ENCODE measurements around the gene IL1RL2.

Gene IL1RL2

GRCh38 chr2:102193074-102193473, 6.3 kb downstream of the IL1RL2 start:
- DNase-seq (ENCODE audit: low read depth in 4 of 4, low spot score in 1 of 4) = no peak

DNA sequence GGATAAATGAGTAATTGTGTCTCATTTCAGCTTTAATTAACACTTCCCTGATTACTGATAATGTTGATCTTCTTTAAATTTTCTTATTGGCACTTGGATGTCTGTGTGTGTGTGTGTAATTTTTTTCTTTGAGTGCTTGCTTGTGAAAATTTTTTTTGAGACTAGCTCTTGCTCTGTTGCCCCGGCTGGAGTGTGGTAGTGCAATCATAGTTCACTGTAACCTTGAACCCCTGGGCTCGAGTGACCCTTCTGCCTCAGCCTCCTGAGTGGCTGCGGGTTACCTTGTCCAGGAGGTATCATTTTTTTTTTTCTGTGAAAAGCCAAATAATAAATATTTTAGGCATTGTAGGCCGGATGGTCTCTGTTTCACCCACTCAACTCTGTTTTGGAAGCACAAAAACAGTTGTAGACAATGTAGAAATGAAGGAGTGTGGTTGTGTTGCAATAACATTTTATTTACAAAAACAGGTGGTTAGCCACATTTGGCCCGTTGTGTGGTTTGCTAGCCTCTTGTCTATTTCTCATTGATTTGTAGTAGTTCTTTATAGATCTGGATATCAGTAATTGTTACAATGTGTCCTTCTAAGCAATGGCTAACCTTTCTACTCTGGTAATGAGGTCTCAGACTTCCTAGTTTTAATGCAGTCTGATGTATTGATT, 7.9 kb downstream of the IL1RL2 start:
- DNase-seq (ENCODE audit: low read depth in 4 of 4, low spot score in 1 of 4) = no peak

- no peak for DNase-seq (ENCODE audit: low read depth in 4 of 4, low spot score in 1 of 4)
Measured at GRCh38 chr2:102197389-102198137, 10.7 kb downstream of the IL1RL2 start.

GRCh38 chr2:102200539-102200938, 13.7 kb downstream of the IL1RL2 start:
- DNase-seq (ENCODE audit: low read depth in 4 of 4, low spot score in 1 of 4) = no peak

- no peak for DNase-seq (ENCODE audit: low read depth in 4 of 4, low spot score in 1 of 4)
Measured at GRCh38 chr2:102204638-102205037, 17.8 kb downstream of the IL1RL2 start.

GRCh38 chr2:102206666-102207341, 20.0 kb downstream of the IL1RL2 start:
- DNase-seq (ENCODE audit: low read depth in 4 of 4, low spot score in 1 of 4) = no peak

DNA sequence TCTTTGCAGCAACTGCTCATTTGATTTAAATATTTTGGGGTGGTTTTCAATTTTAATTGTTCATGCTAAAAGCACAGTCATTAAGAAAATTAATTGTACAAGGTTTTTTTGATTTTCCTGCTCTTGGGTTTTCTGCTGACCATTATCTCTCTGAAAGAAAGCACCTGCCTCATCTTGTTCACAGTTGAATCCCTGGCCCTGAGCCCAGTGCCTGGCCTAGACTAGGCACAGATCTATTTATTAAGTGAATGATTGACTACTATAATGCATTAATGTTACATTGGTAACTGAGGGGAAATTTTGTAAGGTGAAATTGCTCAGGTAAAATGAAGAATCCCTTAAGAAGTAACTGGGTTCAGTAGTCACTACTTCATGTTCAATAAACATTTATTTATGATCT, 22.0 kb downstream of the IL1RL2 start:
- DNase-seq (ENCODE audit: low read depth in 4 of 4, low spot score in 1 of 4) = no peak

DNA sequence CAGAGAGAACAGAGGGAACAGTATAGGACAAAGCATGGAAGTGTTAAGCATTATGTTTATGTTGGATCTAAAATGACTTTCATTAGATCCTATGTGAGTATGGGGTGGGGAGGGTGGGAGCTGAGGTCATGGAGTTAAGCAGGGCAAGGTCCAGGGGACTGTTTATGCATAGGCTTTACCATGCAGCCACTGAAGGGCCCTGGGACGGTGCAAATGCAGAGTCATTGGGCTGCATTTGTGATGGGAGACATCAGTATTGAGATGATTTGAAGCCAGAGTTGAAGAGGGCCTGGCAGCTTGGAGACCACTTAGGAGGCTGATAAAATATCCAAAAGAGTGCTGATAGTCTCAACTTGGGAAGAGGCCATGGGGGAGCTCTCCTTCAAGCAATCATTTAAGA, 22.7 kb downstream of the IL1RL2 start:
- no peak for DNase-seq (ENCODE audit: low read depth in 4 of 4, low spot score in 1 of 4)

DNA sequence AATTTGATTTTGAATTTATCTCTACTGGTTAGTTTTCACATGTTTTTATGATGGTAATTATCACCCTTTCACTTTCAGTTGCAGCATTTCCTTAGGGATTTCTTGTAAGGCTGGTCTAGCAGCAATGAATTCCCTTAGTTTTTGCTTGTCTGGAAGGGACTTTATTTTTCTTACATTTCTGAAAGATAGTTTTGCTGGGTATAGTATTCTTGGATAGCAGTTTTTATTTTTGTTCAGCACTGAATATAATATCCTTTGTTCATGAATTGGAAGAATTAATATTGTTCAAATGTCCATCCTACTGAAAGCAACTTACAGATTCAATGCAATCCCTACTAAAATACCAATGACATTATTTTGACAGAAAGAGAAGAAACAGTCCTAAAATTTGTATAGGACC, 30.2 kb downstream of the IL1RL2 start:
- DNase-seq (ENCODE audit: low read depth in 4 of 4, low spot score in 1 of 4) = no peak

DNA sequence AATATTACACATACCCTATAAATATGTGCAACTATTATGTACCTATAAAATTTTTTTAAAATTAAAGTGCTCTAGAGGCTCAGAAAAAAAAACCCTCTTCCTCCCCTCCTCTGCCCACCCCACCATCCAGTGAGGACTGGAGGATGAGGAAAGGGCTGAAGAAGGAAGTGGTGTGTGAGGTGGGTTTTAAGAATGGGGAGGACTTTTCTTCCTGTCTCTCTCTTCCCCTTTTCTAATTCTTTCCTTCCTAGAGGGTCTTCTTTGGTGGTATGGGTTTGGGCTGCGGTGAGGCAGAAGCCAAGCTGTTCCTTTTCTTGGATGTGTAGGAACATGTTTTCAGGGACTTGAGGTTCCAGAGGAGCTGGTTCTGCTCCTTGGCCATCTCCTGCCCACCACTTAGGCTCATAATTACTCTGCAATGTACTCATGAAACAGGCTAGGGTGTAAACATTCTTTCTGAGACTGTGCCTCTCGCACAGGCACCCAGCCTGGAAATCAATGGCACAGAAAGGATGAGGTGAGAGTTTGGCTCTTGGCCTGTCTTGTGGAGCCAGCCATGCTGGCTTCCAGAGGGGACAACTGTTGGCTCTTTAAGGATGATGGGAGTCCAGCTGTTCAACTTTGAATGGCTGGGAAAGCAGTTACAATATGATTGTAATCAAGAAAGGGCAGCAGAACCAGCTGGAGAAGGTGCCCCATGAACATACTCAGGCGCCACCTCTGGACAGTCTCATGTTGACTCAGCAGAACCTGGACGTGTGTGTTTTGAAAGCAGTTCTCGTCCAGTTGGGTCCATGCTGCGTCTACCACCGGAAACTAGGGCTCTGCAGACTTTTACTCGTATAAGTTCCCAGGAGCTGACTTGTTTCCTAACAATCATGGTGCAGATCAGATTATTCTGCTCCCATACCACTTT, 38.3 kb downstream of the IL1RL2 start:
- DNase-seq (ENCODE audit: low read depth in 4 of 4, low spot score in 1 of 4) = no peak

DNA sequence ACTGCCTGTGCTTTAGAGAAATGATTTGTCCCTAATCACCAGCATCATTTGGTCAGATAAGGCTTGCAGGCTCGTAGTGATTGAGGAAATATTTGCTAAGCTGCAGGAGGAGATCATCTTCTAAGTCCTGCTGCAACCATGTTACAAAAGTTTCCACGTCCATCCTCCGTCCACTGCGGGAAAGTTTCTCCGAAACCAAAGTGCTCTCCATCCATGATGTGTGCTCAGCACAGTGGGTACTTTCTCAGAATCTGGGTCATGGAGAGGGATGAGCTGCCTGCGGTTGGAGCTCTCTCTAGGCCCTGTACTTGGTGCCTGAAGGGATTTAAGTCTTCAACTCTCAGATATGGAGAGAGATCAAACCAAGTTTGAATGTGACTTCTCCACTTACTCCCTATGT, 39.3 kb downstream of the IL1RL2 start:
- no peak for DNase-seq (ENCODE audit: low read depth in 4 of 4, low spot score in 1 of 4)

GRCh38 chr2:102226612-102227391, 40.0 kb downstream of the IL1RL2 start:
- DNase-seq (ENCODE audit: low read depth in 4 of 4, low spot score in 1 of 4) = no peak

- no peak for DNase-seq (ENCODE audit: low read depth in 4 of 4, low spot score in 1 of 4)
Measured at GRCh38 chr2:102229141-102229769, 42.4 kb downstream of the IL1RL2 start.

GRCh38 chr2:102230410-102230909, 43.6 kb downstream of the IL1RL2 start:
- no peak for DNase-seq (ENCODE audit: low read depth in 4 of 4, low spot score in 1 of 4)

- DNase-seq (ENCODE audit: low read depth in 4 of 4, low spot score in 1 of 4) = no peak
Measured at GRCh38 chr2:102233132-102233884, 46.5 kb downstream of the IL1RL2 start.

GRCh38 chr2:102235042-102235473, 48.2 kb downstream of the IL1RL2 start:
- no peak for DNase-seq (ENCODE audit: low read depth in 4 of 4, low spot score in 1 of 4)

DNA sequence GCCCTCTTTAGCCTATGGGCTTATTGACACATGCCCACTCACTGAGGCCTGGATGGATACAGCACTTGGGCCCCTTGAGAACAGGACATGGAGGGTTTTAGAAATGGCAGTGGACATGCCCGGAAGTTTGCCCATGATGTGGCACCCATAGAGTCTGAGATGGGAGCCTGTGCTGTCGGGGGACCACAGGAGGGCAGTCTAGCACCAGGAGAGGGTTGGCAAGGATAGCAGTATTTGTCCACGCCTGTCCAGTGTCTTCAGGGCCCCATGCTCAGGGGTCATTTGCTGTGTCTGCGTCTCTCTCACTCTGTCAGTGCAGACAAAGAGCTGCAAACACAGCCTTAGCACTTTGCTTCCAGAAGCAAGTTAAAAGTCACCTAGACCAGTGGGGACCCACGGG, 48.7 kb downstream of the IL1RL2 start:
- DNase-seq (ENCODE audit: low read depth in 4 of 4, low spot score in 1 of 4) = no peak

DNA sequence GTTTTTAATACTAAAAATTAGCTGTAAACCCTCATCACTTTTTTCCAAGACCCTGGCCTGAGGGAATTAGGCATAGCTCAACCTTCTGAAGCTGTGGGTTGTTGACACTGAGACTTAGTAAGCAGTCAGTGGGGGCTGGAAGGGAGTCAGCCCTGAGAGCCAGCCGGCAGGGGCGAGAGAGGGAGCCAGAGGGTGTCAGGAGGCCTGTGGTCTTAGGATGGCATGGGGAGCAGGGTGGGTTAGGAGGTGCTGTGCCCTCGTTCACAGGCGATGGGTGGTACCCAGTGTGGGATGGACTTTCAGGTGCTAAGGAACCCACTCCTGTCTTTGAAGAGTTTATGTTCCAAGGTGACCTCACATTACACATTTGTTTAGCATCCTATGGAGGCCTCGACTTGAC, 49.3 kb downstream of the IL1RL2 start:
- DNase-seq (ENCODE audit: low read depth in 4 of 4, low spot score in 1 of 4) = no peak

GRCh38 chr2:102237176-102237575, 50.4 kb downstream of the IL1RL2 start:
- DNase-seq (ENCODE audit: low read depth in 4 of 4, low spot score in 1 of 4) = no peak

Data from stimulated activated CD4-positive, alpha-beta T cell treated with anti-CD3 and anti-CD28 coated beads, Interleukin-1b, Interleukin-23, amount 100 ng/mL, for 24 hours (primary cell).